Cardiac fibroblast (primary cell): Measurements from ENCODE around the gene ARHGAP26.
A peak's percentile ranks its signal among the peaks of the same experiment; 100 is the strongest.

Experiments
- DNase-seq, 2 donors: peaks; one replicate each; pipeline versions ENCODE4 v3.0.0 to v3.0.0-alpha.2; 2010; ENCODE audit warnings: low read depth in 2 of 2
- H3K4me3 ChIP-seq, 2 donors: replicated peaks in 1 of 2; 1 replicate in 1 of 2; 2 replicates in 1 of 2; pipeline ENCODE4 v1.5.1; 2011; ENCODE audit warnings: low read depth in 2 of 2, low read length in 2 of 2, mild to moderate bottlenecking in 2 of 2, moderate library complexity in 1 of 2
- CTCF ChIP-seq: IDR thresholded peaks from one replicate; pipeline ENCODE4 v1.5.1; 2011; ENCODE audit warnings: low read depth, mild to moderate bottlenecking, low read length, inconsistent platforms

Gene ARHGAP26

DNA sequence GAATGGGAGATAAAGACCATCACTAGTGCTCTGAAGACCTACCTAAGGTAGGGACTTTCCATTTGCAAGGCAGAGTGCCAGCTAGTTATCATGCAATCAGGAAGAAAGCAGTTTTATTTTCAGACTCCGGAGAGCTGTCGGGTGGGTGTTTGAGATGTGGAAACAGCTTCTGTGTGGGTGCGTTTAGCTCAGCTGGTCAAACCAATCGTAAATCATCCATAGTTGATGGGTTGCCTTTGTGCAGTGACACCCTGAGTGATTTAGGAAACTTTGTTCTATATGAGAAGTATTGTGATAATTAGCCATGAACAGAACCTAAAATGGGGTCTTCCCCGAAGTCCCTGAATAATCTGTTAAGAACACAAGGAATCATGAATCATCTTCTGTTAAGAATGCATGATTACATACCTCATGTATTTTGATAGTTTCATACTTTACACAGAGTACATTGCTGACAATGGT, 284.3 kb downstream of the ARHGAP26 start:
- TF ChIP-seq CTCF, result no peak
- DNase-seq, result peak in 1 of 2 donors; percentile 54
- no peak overlapping the region for H3K4me3 ChIP-seq

DNA sequence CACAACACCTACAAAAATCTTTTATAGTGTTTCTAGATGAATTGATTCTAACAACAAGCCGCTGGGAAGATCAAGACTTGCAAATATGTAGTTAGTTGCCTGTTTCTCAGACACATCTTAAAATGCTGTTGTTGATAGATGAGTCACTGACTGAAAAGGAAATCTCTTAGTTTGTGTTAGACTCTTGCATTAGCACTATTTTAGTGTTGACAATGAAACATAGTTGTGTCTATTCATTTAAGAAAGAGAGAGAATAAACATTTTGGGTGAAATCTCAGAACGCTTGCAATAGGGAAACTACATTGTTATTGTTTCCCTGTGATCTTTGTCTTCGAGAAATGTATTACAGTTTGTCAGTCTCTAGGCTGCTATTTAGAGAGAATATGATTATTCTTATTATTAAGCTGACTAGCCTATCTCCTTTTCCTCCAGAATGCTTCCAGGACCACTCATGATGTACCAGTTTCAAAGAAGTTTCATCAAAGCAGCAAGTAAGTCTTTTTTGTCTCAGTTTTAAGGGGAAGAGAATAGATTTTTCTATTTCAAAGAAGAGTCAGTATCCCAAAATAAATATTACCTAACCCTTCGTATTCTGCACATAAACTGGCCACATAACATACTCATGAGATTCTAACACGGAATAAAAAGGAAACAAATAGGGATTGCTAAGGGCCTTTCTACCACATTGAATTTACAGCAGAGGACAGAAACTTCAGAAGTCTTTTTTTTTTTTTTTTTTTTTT, 285.6 kb downstream of the ARHGAP26 start:
- DNase-seq, result peak; percentile 34 to 61
- no peak for TF ChIP-seq CTCF
- no peak overlapping the region for H3K4me3 ChIP-seq

- H3K4me3 ChIP-seq, result no peak overlapping the region
- no peak for TF ChIP-seq CTCF
- no peak for DNase-seq
These were observed 286.1 kb downstream of the ARHGAP26 start for GRCh38 chr5:143056339-143056704.

- no peak for TF ChIP-seq CTCF
- H3K4me3 ChIP-seq, result no peak overlapping the region
- DNase-seq, result no peak
These were observed 286.8 kb downstream of the ARHGAP26 start for GRCh38 chr5:143056792-143057579.

DNA sequence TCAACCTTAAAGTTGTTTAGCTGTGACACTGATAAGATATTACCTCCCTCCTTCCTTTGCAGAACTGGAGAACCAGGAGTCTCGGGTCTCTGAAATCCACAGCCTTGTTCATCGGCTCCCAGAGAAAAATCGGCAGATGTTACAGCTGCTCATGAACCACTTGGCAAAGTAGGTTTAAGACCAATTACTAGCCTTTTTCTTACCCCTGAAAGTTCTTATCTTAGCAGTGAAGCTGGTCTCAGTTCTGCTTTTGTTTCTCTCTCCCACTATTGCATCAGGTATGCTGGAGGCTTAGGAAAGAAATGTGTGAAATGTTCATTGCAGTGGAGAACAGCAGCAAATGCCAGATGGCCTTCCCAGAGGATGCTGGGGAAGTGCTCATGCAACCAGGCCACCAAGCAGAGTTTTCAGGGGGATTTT, 287.4 kb downstream of the ARHGAP26 start:
- no peak overlapping the region for H3K4me3 ChIP-seq
- TF ChIP-seq CTCF, result no peak
- DNase-seq, result peak in 1 of 2 donors; percentile 49

DNA sequence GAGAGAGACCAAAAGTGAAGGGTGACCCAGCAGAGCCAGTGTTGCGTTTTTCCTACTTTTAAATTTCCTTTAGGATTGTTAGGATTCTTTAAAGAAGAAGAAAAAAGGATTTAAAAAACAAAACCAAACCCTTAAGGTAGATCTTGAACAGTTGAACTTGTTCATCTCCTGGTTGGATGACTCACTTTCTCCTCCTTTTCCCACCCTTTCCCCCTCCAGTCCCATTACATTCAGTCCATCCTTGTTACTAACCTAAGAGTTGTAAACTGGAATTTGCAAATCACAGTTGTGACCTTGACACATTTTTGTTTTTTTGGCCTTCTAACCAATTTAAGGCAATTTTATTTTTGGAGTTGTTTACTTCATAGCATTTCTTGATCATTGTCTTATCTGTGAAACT, 289.2 kb downstream of the ARHGAP26 start:
- H3K4me3 ChIP-seq, result no peak overlapping the region
- DNase-seq, result no peak
- no peak for TF ChIP-seq CTCF
